Renal cortical epithelial cell (primary cell): ENCODE measurements around the gene KBTBD4. TPM values are rescaled to one million over a fixed set of nuclear protein-coding genes. Genes with fewer than 3 reads are reported as not detected.
"Not testable (repeated sequence)": the region's sequence is repeated elsewhere in the genome, so short reads cannot be mapped to it uniquely, and the experiment has no call there.

Experiments
- DNase-seq: peaks from one replicate; pipeline ENCODE4 v3.0.0-alpha.2; 2011; ENCODE audit warnings: low read depth
- total RNA-seq: library from RNA; depleted of rRNA; stranded (reverse); fragments of >200 nt; gene quantifications from 2 replicates; pipeline ENCODE4 v1.2.3, GENCODE V29; 2014

Gene KBTBD4
- total RNA-seq, 1 donor from 2014 or later = 31.7 TPM

- DNase-seq = not testable (repeated sequence)
These were observed 52.7 kb downstream of the KBTBD4 start for GRCh38 chr11:47526032-47526431.

- DNase-seq = no peak
These were observed 54.4 kb downstream of the KBTBD4 start for GRCh38 chr11:47524291-47524874.

GRCh38 chr11:47523490-47524225 lies 55.1 kb downstream of the KBTBD4 start:
- DNase-seq = peak; percentile 92

Other genes starting within 250 kb of the KBTBD4 start
- not detected in 2 replicates for gene MYBPC3, start 226.3 kb downstream of the KBTBD4 start, total RNA-seq
- gene SPI1, start 200.4 kb downstream of the KBTBD4 start, total RNA-seq = not detected in 2 replicates
- 51.9 and 140 TPM in 2 replicates for gene SLC39A13, start 170.4 kb downstream of the KBTBD4 start, total RNA-seq
- 169 and 186 TPM in 2 replicates for gene PSMC3, start 152.5 kb downstream of the KBTBD4 start, total RNA-seq
- gene RAPSN, start 129.8 kb downstream of the KBTBD4 start, total RNA-seq = 0.10 and 0.17 TPM in 2 replicates
- 76.8 and 137 TPM in 2 replicates for gene CELF1, start 25.8 kb downstream of the KBTBD4 start, total RNA-seq
- 94.0 and 135 TPM in 2 replicates for gene PTPMT1, start 13.4 kb downstream of the KBTBD4 start, total RNA-seq
- 61.1 and 64.7 TPM in 2 replicates for gene NDUFS3, start 104 bp upstream of the KBTBD4 start, total RNA-seq
- gene FAM180B, start 7.7 kb upstream of the KBTBD4 start, total RNA-seq = not detected in 2 replicates
- not detected in 2 replicates for gene C1QTNF4, start 15.4 kb upstream of the KBTBD4 start, total RNA-seq
- 104 and 109 TPM in 2 replicates for gene MTCH2, start 63.6 kb upstream of the KBTBD4 start, total RNA-seq
- 0.17 and 2.1 TPM in 2 replicates for gene AGBL2, start 136.4 kb upstream of the KBTBD4 start, total RNA-seq
- gene FNBP4, start 188.4 kb upstream of the KBTBD4 start, total RNA-seq = 35.8 and 50.6 TPM in 2 replicates